ENCODE data around the gene COL27A1.

The COL27A1 gene

GRCh38 chr9:114227288-114228015 is 72.1 kb downstream of the COL27A1 start:
- DNase-seq (ENCODE audit: low read depth): no peak

GRCh38 chr9:114228016-114228808 is 72.9 kb downstream of the COL27A1 start:
- DNase-seq (ENCODE audit: low read depth): no peak

GRCh38 chr9:114229295-114229694 is 74.0 kb downstream of the COL27A1 start:
- no peak for DNase-seq (ENCODE audit: low read depth)

GRCh38 chr9:114230068-114230467 is 74.7 kb downstream of the COL27A1 start:
- no peak for DNase-seq (ENCODE audit: low read depth)

- DNase-seq (ENCODE audit: low read depth): no peak
Observed at GRCh38 chr9:114231273-114231672, 75.9 kb downstream of the COL27A1 start.

- no peak for DNase-seq (ENCODE audit: low read depth)
Observed at GRCh38 chr9:114231719-114232449, 76.5 kb downstream of the COL27A1 start.

GRCh38 chr9:114233491-114234185 is 78.3 kb downstream of the COL27A1 start:
- no peak for DNase-seq (ENCODE audit: low read depth)

- DNase-seq (ENCODE audit: low read depth): no peak
Observed at GRCh38 chr9:114235033-114235661, 79.8 kb downstream of the COL27A1 start.

GRCh38 chr9:114236391-114237138 is 81.2 kb downstream of the COL27A1 start:
- no peak for DNase-seq (ENCODE audit: low read depth)

GRCh38 chr9:114237247-114237646 is 81.9 kb downstream of the COL27A1 start:
- DNase-seq (ENCODE audit: low read depth): no peak

GRCh38 chr9:114237781-114238180 is 82.4 kb downstream of the COL27A1 start:
- no peak for DNase-seq (ENCODE audit: low read depth)

GRCh38 chr9:114238472-114238871 is 83.1 kb downstream of the COL27A1 start:
- no peak for DNase-seq (ENCODE audit: low read depth)

GRCh38 chr9:114238891-114239875 is 83.8 kb downstream of the COL27A1 start:
- no peak for DNase-seq (ENCODE audit: low read depth)

- DNase-seq (ENCODE audit: low read depth): no peak
Observed at GRCh38 chr9:114240216-114240615, 84.9 kb downstream of the COL27A1 start.

- no peak for DNase-seq (ENCODE audit: low read depth)
Observed at GRCh38 chr9:114240647-114241558, 85.6 kb downstream of the COL27A1 start.

- no peak for DNase-seq (ENCODE audit: low read depth)
Observed at GRCh38 chr9:114242837-114243236, 87.5 kb downstream of the COL27A1 start.

GRCh38 chr9:114243240-114243639 is 87.9 kb downstream of the COL27A1 start:
- DNase-seq (ENCODE audit: low read depth): no peak

- DNase-seq (ENCODE audit: low read depth): no peak
Observed at GRCh38 chr9:114244570-114244969, 89.2 kb downstream of the COL27A1 start.

- DNase-seq (ENCODE audit: low read depth): no peak
Observed at GRCh38 chr9:114246558-114246957, 91.2 kb downstream of the COL27A1 start.

All from stimulated activated CD8-positive, alpha-beta memory T cell treated with anti-CD3 and anti-CD28 coated beads, Interleukin-12 subunit alpha, Interleukin-12 subunit beta, amount 100 ng/mL, for 4 hours (primary cell).